ENCODE measurements around the gene GPR162.

Gene GPR162

GRCh38 chr12:6817098-6817497 is 4.5 kb upstream of the GPR162 start:
- no peak for DNase-seq (ENCODE audit: low read depth in 2 of 2)
- H3K4me3 ChIP-seq (replicated peaks in 1 of 2; ENCODE audit: low read depth in 2 of 2, low read length in 2 of 2), result no peak overlapping the region
- no peak for TF ChIP-seq CTCF (IDR thresholded peaks at IDR 0.05; ENCODE audit: low read depth, low read length)

- no peak overlapping the region for H3K4me3 ChIP-seq (replicated peaks in 1 of 2; ENCODE audit: low read depth in 2 of 2, low read length in 2 of 2)
- no peak for TF ChIP-seq CTCF (IDR thresholded peaks at IDR 0.05; ENCODE audit: low read depth, low read length)
- DNase-seq (ENCODE audit: low read depth in 2 of 2), result no peak
Measured at GRCh38 chr12:6817662-6818157, 3.9 kb upstream of the GPR162 start.

DNA sequence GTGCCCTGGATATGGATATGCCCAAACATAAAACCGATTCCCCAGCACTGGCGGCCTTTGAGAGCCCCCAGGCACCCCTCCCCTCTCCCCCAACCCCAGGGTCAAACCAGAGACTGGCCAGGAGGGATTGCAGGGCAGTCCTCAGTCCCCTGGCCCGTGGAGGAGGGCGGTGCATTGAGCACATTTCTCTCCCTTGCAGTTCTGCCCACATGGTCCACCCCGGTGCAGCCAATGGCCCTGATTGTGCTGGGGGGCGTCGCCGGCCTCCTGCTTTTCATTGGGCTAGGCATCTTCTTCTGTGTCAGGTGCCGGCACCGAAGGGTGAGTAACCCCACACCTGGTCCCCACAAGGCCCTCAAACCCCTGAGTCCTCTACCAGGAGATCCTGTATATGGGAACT is 3.4 kb upstream of the GPR162 start:
- no peak for TF ChIP-seq CTCF (IDR thresholded peaks at IDR 0.05; ENCODE audit: low read depth, low read length)
- no peak for DNase-seq (ENCODE audit: low read depth in 2 of 2)
- no peak overlapping the region for H3K4me3 ChIP-seq (replicated peaks in 1 of 2; ENCODE audit: low read depth in 2 of 2, low read length in 2 of 2)

DNA sequence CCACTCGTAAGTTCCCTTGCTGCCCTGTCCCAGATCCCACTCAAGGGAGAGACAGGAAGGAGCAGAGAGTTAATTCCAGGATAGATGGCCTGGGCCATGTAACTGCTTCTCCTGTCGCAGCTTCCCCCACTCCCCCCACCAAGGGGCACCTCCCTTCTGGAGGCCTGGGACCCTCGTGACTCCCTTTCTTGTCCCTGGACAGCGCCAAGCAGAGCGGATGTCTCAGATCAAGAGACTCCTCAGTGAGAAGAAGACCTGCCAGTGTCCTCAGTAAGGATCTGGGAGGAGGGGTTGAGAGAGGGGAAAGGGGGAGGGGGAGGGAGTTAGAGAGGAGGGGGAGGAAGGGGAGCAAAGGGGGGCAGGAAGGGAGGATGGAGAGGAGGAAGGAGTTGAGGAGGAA is 3.0 kb upstream of the GPR162 start:
- no peak for DNase-seq (ENCODE audit: low read depth in 2 of 2)
- TF ChIP-seq CTCF (IDR thresholded peaks at IDR 0.05; ENCODE audit: low read depth, low read length), result no peak
- no peak overlapping the region for H3K4me3 ChIP-seq (replicated peaks in 1 of 2; ENCODE audit: low read depth in 2 of 2, low read length in 2 of 2)

DNA sequence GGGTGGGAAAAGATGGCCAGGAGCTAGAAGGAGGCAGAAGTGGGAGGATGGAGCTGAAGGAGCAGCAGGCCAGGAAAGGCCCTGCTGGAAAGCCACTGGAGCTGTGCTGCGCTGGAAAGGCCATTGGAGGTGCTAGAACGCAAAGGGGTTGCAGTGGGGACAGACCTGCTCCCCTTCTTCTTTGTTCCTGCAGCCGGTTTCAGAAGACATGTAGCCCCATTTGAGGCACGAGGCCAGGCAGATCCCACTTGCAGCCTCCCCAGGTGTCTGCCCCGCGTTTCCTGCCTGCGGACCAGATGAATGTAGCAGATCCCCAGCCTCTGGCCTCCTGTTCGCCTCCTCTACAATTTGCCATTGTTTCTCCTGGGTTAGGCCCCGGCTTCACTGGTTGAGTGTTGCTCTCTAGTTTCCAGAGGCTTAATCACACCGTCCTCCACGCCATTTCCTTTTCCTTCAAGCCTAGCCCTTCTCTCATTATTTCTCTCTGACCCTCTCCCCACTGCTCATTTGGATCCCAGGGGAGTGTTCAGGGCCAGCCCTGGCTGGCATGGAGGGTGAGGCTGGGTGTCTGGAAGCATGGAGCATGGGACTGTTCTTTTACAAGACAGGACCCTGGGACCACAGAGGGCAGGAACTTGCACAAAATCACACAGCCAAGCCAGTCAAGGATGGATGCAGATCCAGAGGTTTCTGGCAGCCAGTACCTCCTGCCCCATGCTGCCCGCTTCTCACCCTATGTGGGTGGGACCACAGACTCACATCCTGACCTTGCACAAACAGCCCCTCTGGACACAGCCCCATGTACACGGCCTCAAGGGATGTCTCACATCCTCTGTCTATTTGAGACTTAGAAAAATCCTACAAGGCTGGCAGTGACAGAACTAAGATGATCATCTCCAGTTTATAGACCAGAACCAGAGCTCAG is 2.3 kb upstream of the GPR162 start:
- no peak overlapping the region for H3K4me3 ChIP-seq (replicated peaks in 1 of 2; ENCODE audit: low read depth in 2 of 2, low read length in 2 of 2)
- TF ChIP-seq CTCF (IDR thresholded peaks at IDR 0.05; ENCODE audit: low read depth, low read length), result no peak
- no peak for DNase-seq (ENCODE audit: low read depth in 2 of 2)

GRCh38 chr12:6820166-6820565 is 1.5 kb upstream of the GPR162 start:
- DNase-seq (ENCODE audit: low read depth in 2 of 2), result no peak
- H3K4me3 ChIP-seq (replicated peaks in 1 of 2; ENCODE audit: low read depth in 2 of 2, low read length in 2 of 2), result no peak overlapping the region
- TF ChIP-seq CTCF (IDR thresholded peaks at IDR 0.05; ENCODE audit: low read depth, low read length), result no peak
